ENCODE results near the gene RAD51B. TPM values are rescaled to one million over a fixed set of nuclear protein-coding genes. Genes with fewer than 3 reads are reported as not detected.

RAD51B gene
- total and polyA plus RNA-seq, 2 of the 13 experiments (the other 11 are each of a cell fraction or from before 2014, with no cell fraction given) = 7.0 to 9.5 TPM

DNA sequence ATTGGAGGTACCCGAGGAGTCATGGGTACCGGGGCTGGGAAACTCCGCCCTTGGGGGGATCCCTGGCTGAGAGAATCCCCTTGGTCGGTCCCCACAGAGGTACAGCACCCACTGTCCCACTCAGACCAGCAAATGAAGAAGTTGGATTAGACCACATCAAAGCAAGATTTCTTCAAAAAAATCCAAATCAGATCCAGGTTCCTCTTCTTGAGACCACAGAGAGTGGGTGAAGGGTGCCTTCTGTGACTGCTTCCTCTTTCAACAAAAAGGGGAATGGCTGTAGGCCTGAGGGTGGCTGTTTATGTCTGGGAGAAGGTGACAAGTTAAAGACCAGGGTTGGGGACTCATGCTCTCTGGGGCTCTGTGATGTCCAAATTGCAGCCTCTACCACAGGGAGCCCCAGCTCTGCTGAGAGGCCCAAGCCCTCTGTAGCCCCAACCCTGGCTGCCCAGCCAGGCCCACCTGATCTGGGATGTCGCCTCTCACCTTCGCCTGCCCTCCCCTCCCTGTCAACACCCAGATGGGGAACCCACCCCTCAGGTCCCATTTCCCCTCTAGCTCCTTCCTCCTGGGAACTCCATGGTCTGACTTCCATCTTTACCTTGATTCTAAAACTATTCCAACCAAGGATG lies 922.4 kb downstream of the RAD51B start:
- no peak overlapping the region for H3K4me2 ChIP-seq (ENCODE audit: low read depth, low read length)
- ATAC-seq (no peak), FAIRE-seq (no peak), DNase-seq (ENCODE audit: low spot score) (no peak)
- no peaks in the 10 kb centered on the region for H3K79me2 ChIP-seq (ENCODE audit: insufficient read depth, low read length)
- in situ Hi-C loops (cut with HindIII; ENCODE audit: extremely low pct_ligation_motif_present, low pct_unique_long_range_greater_than_20kb) = no loop called here
- H3K4me1 ChIP-seq (ENCODE audit: insufficient read depth, low read length) = peaks cover 17% of the 10 kb centered on the region
- POLR2A ChIA-PET = no interaction called here
- BruUV-seq (replicated peaks) = no TSS peak
- no peak overlapping the region for H3K4me3 ChIP-seq (replicated peaks in 1 of 3; ENCODE audit: insufficient read depth in 1 of 3, low read depth in 2 of 3, low read length in 3 of 3)
- H4K20me1 ChIP-seq (ENCODE audit: insufficient read depth, low read length) = no peaks in the 10 kb centered on the region
- H3K27me3 ChIP-seq (ENCODE audit: control insufficient read depth in 1 of 2, insufficient read depth in 2 of 2, low read length in 2 of 2) = no peaks in the 10 kb centered on the region; a peak in 1 of 5 replicates
- no peak overlapping the region for H3K27ac ChIP-seq (ENCODE audit: extremely low read length, insufficient read depth, low read length)
- no peaks in the 10 kb centered on the region for H3K36me3 ChIP-seq (replicated peaks in 1 of 2; ENCODE audit: control insufficient read depth in 1 of 2, insufficient read depth in 2 of 2, low read length in 2 of 2)
- WGBS (ENCODE audit: low lambda C conversion rate) = 87% methylated on average over 6 of the region's 6 CpGs
- H2AFZ ChIP-seq (ENCODE audit: low read length) = no peak overlapping the region
- intact Hi-C loops (cut with micrococcal nuclease; ENCODE audit: unreplicated experiment) = no loop called here
- H3K9ac ChIP-seq (ENCODE audit: insufficient read depth, low read depth, low read length) = no peak overlapping the region
- H3K9me3 ChIP-seq (ENCODE audit: low read length) = peaks cover 5% of the 10 kb centered on the region; the same call in 1 of the 2 replicates
- TF ChIP-seq ZNF367 (CRISPR knock-in tag; IDR thresholded peaks at IDR 0.05; ENCODE audit: borderline replicate concordance) (no peak), HNRNPLL (IDR thresholded peaks at IDR 0.05; ENCODE audit: low read depth, low read length, poor library complexity, severe bottlenecking) (no peak), TARDBP (CRISPR knock-in tag; IDR thresholded peaks at IDR 0.05) (no peak), EEA1 (CRISPR knock-in tag; IDR thresholded peaks at IDR 0.05; ENCODE audit: borderline replicate concordance) (no peak), ZNF569 (CRISPR knock-in tag; IDR thresholded peaks at IDR 0.05; ENCODE audit: borderline replicate concordance) (no peak), ZNF709 (CRISPR knock-in tag; IDR thresholded peaks at IDR 0.05) (no peak), CC2D1A (CRISPR knock-in tag; IDR thresholded peaks at IDR 0.05) (no peak), HOXD1 (CRISPR knock-in tag; IDR thresholded peaks at IDR 0.05) (no peak), CHD2 (IDR thresholded peaks at IDR 0.05; ENCODE audit: low read depth, low read length) (no peak), SRF (IDR thresholded peaks at IDR 0.05; ENCODE audit: low read depth, low read length) (no peak), DPF2 (CRISPR knock-in tag; IDR thresholded peaks at IDR 0.05; ENCODE audit: borderline replicate concordance, low read depth) (no peak), SNAI1 (CRISPR knock-in tag; IDR thresholded peaks at IDR 0.05; ENCODE audit: borderline replicate concordance) (no peak), KAT8 (CRISPR knock-in tag; IDR thresholded peaks at IDR 0.05) (no peak)
- TF ChIP-seq, protein P1, sequence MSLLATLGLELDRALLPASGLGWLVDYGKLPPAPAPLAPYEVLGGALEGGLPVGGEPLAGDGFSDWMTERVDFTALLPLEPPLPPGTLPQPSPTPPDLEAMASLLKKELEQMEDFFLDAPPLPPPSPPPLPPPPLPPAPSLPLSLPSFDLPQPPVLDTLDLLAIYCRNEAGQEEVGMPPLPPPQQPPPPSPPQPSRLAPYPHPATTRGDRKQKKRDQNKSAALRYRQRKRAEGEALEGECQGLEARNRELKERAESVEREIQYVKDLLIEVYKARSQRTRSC (CRISPR knock-in tag; IDR thresholded peaks at IDR 0.05; ENCODE audit: low read depth) = no peak
- TF ChIP-seq, protein P2, sequence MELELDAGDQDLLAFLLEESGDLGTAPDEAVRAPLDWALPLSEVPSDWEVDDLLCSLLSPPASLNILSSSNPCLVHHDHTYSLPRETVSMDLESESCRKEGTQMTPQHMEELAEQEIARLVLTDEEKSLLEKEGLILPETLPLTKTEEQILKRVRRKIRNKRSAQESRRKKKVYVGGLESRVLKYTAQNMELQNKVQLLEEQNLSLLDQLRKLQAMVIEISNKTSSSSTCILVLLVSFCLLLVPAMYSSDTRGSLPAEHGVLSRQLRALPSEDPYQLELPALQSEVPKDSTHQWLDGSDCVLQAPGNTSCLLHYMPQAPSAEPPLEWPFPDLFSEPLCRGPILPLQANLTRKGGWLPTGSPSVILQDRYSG (CRISPR knock-in tag; IDR thresholded peaks at IDR 0.05) = no peak
- TF ChIP-seq, protein P3, sequence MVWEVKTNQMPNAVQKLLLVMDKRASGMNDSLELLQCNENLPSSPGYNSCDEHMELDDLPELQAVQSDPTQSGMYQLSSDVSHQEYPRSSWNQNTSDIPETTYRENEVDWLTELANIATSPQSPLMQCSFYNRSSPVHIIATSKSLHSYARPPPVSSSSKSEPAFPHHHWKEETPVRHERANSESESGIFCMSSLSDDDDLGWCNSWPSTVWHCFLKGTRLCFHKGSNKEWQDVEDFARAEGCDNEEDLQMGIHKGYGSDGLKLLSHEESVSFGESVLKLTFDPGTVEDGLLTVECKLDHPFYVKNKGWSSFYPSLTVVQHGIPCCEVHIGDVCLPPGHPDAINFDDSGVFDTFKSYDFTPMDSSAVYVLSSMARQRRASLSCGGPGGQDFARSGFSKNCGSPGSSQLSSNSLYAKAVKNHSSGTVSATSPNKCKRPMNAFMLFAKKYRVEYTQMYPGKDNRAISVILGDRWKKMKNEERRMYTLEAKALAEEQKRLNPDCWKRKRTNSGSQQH (CRISPR knock-in tag; IDR thresholded peaks at IDR 0.05; ENCODE audit: low read depth) = no peak
- TF ChIP-seq, protein P4, sequence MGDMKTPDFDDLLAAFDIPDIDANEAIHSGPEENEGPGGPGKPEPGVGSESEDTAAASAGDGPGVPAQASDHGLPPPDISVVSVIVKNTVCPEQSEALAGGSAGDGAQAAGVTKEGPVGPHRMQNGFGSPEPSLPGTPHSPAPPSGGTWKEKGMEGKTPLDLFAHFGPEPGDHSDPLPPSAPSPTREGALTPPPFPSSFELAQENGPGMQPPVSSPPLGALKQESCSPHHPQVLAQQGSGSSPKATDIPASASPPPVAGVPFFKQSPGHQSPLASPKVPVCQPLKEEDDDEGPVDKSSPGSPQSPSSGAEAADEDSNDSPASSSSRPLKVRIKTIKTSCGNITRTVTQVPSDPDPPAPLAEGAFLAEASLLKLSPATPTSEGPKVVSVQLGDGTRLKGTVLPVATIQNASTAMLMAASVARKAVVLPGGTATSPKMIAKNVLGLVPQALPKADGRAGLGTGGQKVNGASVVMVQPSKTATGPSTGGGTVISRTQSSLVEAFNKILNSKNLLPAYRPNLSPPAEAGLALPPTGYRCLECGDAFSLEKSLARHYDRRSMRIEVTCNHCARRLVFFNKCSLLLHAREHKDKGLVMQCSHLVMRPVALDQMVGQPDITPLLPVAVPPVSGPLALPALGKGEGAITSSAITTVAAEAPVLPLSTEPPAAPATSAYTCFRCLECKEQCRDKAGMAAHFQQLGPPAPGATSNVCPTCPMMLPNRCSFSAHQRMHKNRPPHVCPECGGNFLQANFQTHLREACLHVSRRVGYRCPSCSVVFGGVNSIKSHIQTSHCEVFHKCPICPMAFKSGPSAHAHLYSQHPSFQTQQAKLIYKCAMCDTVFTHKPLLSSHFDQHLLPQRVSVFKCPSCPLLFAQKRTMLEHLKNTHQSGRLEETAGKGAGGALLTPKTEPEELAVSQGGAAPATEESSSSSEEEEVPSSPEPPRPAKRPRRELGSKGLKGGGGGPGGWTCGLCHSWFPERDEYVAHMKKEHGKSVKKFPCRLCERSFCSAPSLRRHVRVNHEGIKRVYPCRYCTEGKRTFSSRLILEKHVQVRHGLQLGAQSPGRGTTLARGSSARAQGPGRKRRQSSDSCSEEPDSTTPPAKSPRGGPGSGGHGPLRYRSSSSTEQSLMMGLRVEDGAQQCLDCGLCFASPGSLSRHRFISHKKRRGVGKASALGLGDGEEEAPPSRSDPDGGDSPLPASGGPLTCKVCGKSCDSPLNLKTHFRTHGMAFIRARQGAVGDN (CRISPR knock-in tag; IDR thresholded peaks at IDR 0.05) = no peak
- CTCF ChIA-PET (ENCODE audit: low intra/inter-chr PET ratio, low total read pairs) = no interaction called here

Measured in HepG2 (cell line).